Stimulated activated CD8-positive, alpha-beta memory T cell treated with anti-CD3 and anti-CD28 coated beads, Interleukin-7, amount 100 ng/mL, for 4 hours (primary cell): ENCODE results near the gene CD55.
A peak's percentile ranks its signal among the peaks of the same experiment; 100 is the strongest.

Source experiments
- DNase-seq, 2 donors: peaks; one replicate each; pipeline ENCODE4 v3.0.0-alpha.2; 2020; ENCODE audit warnings: low read depth in 2 of 2

The CD55 gene

GRCh38 chr1:207329469-207329868 lies 8.0 kb downstream of the CD55 start:
- no peak for DNase-seq

GRCh38 chr1:207330011-207330710 lies 8.7 kb downstream of the CD55 start:
- no peak for DNase-seq

GRCh38 chr1:207331354-207332313 lies 10.2 kb downstream of the CD55 start:
- DNase-seq, result no peak

GRCh38 chr1:207333009-207333600 lies 11.6 kb downstream of the CD55 start:
- no peak for DNase-seq

GRCh38 chr1:207333620-207334019 lies 12.1 kb downstream of the CD55 start:
- DNase-seq, result no peak

- DNase-seq, result no peak
Measured at GRCh38 chr1:207334337-207334736, 12.9 kb downstream of the CD55 start.

- no peak for DNase-seq
Measured at GRCh38 chr1:207335138-207335537, 13.7 kb downstream of the CD55 start.

GRCh38 chr1:207335695-207336363 lies 14.4 kb downstream of the CD55 start:
- no peak for DNase-seq

DNA sequence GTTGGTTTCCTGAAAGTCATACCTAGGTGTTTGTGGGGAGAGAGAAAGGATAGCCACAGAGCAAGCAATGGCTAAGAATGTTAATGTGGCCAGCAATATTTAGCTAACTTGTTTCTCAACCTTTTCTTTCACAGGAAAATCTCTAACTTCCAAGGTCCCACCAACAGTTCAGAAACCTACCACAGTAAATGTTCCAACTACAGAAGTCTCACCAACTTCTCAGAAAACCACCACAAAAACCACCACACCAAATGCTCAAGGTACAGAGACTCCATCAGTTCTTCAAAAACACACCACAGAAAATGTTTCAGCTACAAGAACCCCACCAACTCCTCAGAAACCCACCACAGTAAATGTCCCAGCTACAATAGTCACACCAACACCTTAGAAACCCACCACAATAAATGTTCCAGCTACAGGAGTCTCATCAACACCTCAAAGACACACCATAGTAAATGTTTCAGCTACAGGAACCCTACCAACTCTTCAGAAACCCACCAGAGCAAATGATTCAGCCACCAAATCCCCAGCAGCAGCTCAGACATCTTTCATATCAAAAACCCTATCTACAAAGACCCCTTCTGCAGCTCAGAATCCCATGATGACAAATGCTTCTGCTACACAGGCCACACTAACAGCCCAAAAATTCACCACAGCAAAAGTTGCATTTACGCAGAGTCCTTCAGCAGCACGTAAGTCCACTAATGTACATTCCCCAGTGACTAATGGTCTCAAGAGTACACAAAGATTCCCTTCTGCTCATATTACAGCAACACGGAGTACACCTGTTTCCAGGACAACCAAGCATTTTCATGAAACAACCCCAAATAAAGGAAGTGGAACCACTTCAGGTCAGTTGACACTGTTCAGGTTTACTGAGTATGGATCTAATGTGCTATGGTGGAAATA lies 15.3 kb downstream of the CD55 start:
- DNase-seq, result peak; percentile 11 to 41

GRCh38 chr1:207342332-207342731 lies 20.9 kb downstream of the CD55 start:
- DNase-seq, result no peak

DNA sequence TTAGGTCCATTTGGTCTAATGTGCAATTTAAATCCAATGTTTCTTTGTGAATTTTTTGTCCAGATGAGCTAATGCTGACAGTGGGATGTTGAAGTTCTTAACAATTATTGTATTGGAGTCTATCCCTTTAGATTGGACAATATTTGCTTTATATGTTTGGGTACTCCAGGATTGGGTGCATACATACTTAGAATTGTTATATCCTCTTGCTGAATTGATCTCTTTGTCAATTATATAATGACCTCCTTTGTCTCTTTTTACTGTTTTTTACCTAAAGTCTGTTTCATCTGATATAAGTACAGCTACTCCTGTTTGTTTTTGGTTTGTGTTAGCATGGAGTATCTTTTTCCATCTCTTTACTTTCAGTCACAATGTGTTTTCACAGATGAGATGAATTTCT lies 22.2 kb downstream of the CD55 start:
- no peak for DNase-seq

DNA sequence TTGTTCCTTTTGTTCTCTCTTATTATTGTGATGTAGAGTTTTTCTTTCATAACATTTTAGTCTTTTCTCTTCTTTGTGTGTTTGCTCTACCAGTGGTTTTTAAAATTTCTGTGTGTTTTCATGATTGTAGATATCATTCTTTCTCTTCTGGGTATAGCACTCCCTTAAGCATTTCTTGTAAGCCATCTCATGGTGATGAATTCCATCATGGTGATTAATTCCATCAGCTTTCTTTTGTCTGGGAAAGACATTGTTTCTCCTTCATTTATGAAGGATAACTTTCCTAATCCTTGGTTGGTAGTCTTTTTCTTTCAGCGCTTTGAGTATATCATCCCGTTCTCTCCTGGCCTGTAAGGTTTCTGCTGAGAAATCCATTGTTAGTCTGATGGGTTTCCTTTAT lies 22.7 kb downstream of the CD55 start:
- DNase-seq, result no peak

DNA sequence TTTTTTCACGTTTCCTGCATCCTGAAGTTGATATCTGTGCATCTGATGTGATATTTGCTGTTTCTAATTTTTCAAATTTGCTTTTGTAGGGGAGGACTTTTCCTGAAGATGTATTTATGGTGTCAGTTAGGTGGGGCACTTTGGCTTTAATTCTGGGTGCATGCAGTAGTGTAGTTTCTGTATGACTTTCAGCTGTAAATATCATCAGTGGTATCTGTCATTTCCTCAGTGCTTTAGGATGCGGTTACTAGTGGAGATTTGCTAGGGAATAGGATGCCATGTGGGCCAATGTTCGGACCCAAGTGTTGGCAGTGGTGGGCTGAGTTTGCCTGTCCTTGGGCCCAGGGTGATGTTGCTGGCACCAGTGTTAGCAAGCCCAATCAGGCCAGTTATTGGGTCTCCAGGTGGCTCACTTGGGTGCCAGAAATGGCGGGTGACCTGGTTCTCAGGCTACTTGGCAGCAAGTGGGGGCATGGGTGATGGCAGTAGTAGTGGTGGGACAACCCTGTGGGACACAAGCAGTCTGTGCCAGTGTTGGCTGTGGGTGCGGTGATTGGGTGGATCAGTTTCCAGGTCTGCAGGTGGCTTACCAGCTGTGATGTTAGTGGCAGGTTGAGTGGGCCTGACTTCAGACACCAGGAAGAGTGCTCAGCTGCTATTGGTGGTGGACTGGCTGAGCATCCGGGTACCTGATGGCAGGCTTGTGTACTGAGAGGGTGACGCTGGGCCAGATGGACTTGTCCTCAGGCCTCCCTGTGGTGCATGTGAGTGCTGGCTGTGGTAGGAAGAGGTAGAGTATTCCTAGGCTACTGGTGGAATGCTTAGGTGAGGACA lies 24.4 kb downstream of the CD55 start:
- no peak for DNase-seq

- DNase-seq, result no peak
Measured at GRCh38 chr1:207346513-207346912, 25.0 kb downstream of the CD55 start.

GRCh38 chr1:207349979-207350378 lies 28.5 kb downstream of the CD55 start:
- DNase-seq, result no peak

- no peak for DNase-seq
Measured at GRCh38 chr1:207352554-207352953, 31.1 kb downstream of the CD55 start.

- DNase-seq, result no peak
Measured at GRCh38 chr1:207355060-207355459, 33.6 kb downstream of the CD55 start.

GRCh38 chr1:207355513-207356295 lies 34.2 kb downstream of the CD55 start:
- DNase-seq, result no peak

DNA sequence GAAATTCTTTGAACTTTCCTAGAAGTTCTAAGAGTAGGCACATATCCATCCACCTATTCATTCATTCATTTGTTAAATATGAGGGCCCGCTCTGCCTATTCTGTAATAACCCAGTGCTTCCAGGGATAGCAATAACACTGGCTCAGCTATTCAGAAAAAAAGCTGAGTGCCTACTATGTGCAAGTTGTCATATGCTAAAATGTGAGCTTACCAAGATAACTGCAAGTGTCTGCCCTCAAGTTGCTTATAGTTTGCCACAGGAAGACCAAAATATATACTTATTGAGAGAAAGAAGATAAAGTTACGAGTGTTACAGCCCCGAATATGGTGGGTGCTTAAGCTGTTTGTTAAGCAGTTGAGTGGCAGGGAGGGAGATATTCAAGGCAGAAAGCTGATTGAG lies 39.6 kb downstream of the CD55 start:
- DNase-seq, result no peak
